Left ventricle myocardium superior (tissue), 1 donor: ENCODE results near the gene ZNF775. TPM values are rescaled to one million over a fixed set of nuclear protein-coding genes. Genes with fewer than 3 reads are reported as not detected.

Source experiments
- total RNA-seq: library from RNA; stranded (reverse); fragmentation: NEBNext Ultra II Directional; extraction: Animal tissue kit (Norgen Biotek cat#: 25700); gene quantifications from one replicate; pipeline ENCODE4 v1.2.1, GENCODE V29; 2021
- donor health status: DM: no; HTN: yes; CAD: no; lungs with severe emphysema.

ZNF775 gene
- total RNA-seq, 1 donor from 2014 or later: 3.0 TPM

Other genes starting within 250 kb of the ZNF775 start
- 3.7 TPM for gene LRRC61, start 56.0 kb upstream of the ZNF775 start, total RNA-seq
- 4.0 TPM for gene ACTR3C, start 55.8 kb upstream of the ZNF775 start, total RNA-seq
- gene RARRES2, start 37.7 kb upstream of the ZNF775 start, total RNA-seq: 18.7 TPM
- gene REPIN1, start 10.5 kb upstream of the ZNF775 start, total RNA-seq: 131 TPM
- 16.2 TPM for gene GIMAP8, start 71.3 kb downstream of the ZNF775 start, total RNA-seq
- gene GIMAP7, start 135.5 kb downstream of the ZNF775 start, total RNA-seq: 24.1 TPM
- gene GIMAP4, start 188.1 kb downstream of the ZNF775 start, total RNA-seq: 40.2 TPM